H9 (cell line): ENCODE data around the gene SCUBE1. TPM values are rescaled to one million over a fixed set of nuclear protein-coding genes. Genes with fewer than 3 reads are reported as not detected.
A peak's percentile ranks its signal among the peaks of the same experiment; 100 is the strongest.

Source experiments
- DNase-seq: peaks from one replicate; pipeline ENCODE4 v3.0.0-alpha.2; 2017
- H2AFZ ChIP-seq: one replicate; pipeline ENCODE4 v1.6.1; 2013; ENCODE audit warnings: mild to moderate bottlenecking, low read length, control low read depth, moderate library complexity
- H2AK5ac ChIP-seq: 2 replicates; pipeline ENCODE4 v1.6.1; 2013; ENCODE audit warnings: low read length, control low read depth, mixed read lengths; ENCODE audit not compliant: insufficient read length
- H2BK120ac ChIP-seq: one replicate; pipeline ENCODE4 v1.6.1; 2013; ENCODE audit warnings: low read depth, mild to moderate bottlenecking, low read length, control low read depth, inconsistent platforms; ENCODE audit not compliant: poor library complexity, severe bottlenecking
- H2BK12ac ChIP-seq: 2 replicates; pipeline ENCODE4 v1.6.1; 2013; ENCODE audit warnings: low read length, control low read depth, mixed read lengths, low read depth; ENCODE audit not compliant: insufficient read length
- H2BK15ac ChIP-seq: 2 replicates; pipeline ENCODE4 v1.6.1; 2013; ENCODE audit warnings: low read depth, low read length, control low read depth
- H2BK20ac ChIP-seq: one replicate; pipeline ENCODE4 v1.6.1; 2013; ENCODE audit warnings: low read depth, mild to moderate bottlenecking, low read length, control low read depth, inconsistent platforms; ENCODE audit not compliant: poor library complexity, severe bottlenecking
- H2BK5ac ChIP-seq: 2 replicates; pipeline ENCODE4 v1.6.1; 2013; ENCODE audit warnings: low read length, control low read depth, mixed read lengths; ENCODE audit not compliant: insufficient read length
- H3K14ac ChIP-seq: 2 replicates; pipeline ENCODE4 v1.6.1; 2013; ENCODE audit warnings: low read length, control low read depth; ENCODE audit not compliant: insufficient read depth
- H3K18ac ChIP-seq: 2 replicates; pipeline ENCODE4 v1.6.1; 2013; ENCODE audit warnings: low read depth, mild to moderate bottlenecking, mixed read lengths, low read length, control low read depth; ENCODE audit not compliant: insufficient read length
- H3K23ac ChIP-seq: 2 replicates; pipeline ENCODE4 v1.6.1; 2013; ENCODE audit warnings: low read length, control low read depth, mixed read lengths, low read depth; ENCODE audit not compliant: insufficient read length
- H3K23me2 ChIP-seq: 2 replicates; pipeline ENCODE4 v1.6.1; 2013; ENCODE audit warnings: low read depth, mild to moderate bottlenecking, mixed read lengths, low read length, control low read depth; ENCODE audit not compliant: insufficient read length, poor library complexity, severe bottlenecking
- H3K27ac ChIP-seq: 2 replicates; pipeline ENCODE4 v1.5.1; 2013; ENCODE audit warnings: low read length, control low read depth, mixed read lengths, low read depth; ENCODE audit not compliant: insufficient read length
- H3K27me3 ChIP-seq: 2 replicates; pipeline ENCODE4 v1.6.1; 2013; ENCODE audit warnings: low read length, control low read depth, inconsistent platforms; ENCODE audit not compliant: insufficient read depth
- H3K4ac ChIP-seq: 2 replicates; pipeline ENCODE4 v1.6.1; 2013; ENCODE audit warnings: low read depth, mild to moderate bottlenecking, control low read depth, inconsistent platforms, low read length, moderate library complexity
- H3K4me1 ChIP-seq: 2 replicates; pipeline ENCODE4 v1.6.1; 2013; ENCODE audit warnings: low read length, control low read depth, inconsistent platforms; ENCODE audit not compliant: insufficient read depth
- H3K4me2 ChIP-seq: 2 replicates; pipeline ENCODE4 v1.6.1; 2013; ENCODE audit warnings: low read length, control low read depth, mixed read lengths; ENCODE audit not compliant: insufficient read length, insufficient read depth
- H3K56ac ChIP-seq: 2 replicates; pipeline ENCODE4 v1.6.1; 2013; ENCODE audit warnings: low read depth, mild to moderate bottlenecking, mixed read lengths, low read length, control low read depth; ENCODE audit not compliant: insufficient read length
- H3K79me1 ChIP-seq: 2 replicates; pipeline ENCODE4 v1.6.1; 2013; ENCODE audit warnings: low read depth, mild to moderate bottlenecking, moderate library complexity, low read length, control low read depth, inconsistent platforms; ENCODE audit not compliant: insufficient read depth, poor library complexity, severe bottlenecking
- H3K79me2 ChIP-seq: 2 replicates; pipeline ENCODE4 v1.6.1; 2013; ENCODE audit warnings: low read length, control low read depth, inconsistent platforms; ENCODE audit not compliant: insufficient read depth
- H3K9ac ChIP-seq: 2 replicates; pipeline ENCODE4 v1.6.1; 2013; ENCODE audit warnings: low read length, control low read depth, mixed read lengths; ENCODE audit not compliant: insufficient read length; ENCODE audit errors: extremely low read depth
- H3K9me3 ChIP-seq: one replicate; pipeline ENCODE4 v1.6.1; 2013; ENCODE audit warnings: low read depth, low read length, inconsistent platforms; ENCODE audit not compliant: control insufficient read depth
- H3T11ph ChIP-seq: one replicate; pipeline ENCODE4 v1.6.1; 2013; ENCODE audit warnings: mild to moderate bottlenecking, low read length, control low read depth, inconsistent platforms
- H4K20me1 ChIP-seq: one replicate; pipeline ENCODE4 v1.6.1; 2013; ENCODE audit not compliant: control insufficient read depth, insufficient read length, insufficient read depth
- H4K5ac ChIP-seq: 2 replicates; pipeline ENCODE4 v1.6.1; 2013; ENCODE audit warnings: low read depth, mild to moderate bottlenecking, mixed read lengths, low read length, control low read depth; ENCODE audit not compliant: insufficient read length
- H4K8ac ChIP-seq: replicated peaks from 2 replicates; pipeline ENCODE4 v1.6.1; 2013; ENCODE audit warnings: low read length, control low read depth, mixed read lengths, low read depth; ENCODE audit not compliant: insufficient read length
- H4K91ac ChIP-seq: 2 replicates; pipeline ENCODE4 v1.6.1; 2013; ENCODE audit warnings: low read depth, mild to moderate bottlenecking, moderate library complexity, mixed read lengths, low read length, control low read depth; ENCODE audit not compliant: insufficient read length
- H3K27ac Mint-ChIP-seq, 3 experiments: 2 replicates in 2 of 3; 3 replicates in 1 of 3; pipeline ENCODE4 v1.8.0; 2020 to 2021; ENCODE audit warnings: mixed read lengths in 3 of 3, mild to moderate bottlenecking in 1 of 3, moderate library complexity in 1 of 3
- H3K27me3 Mint-ChIP-seq: 2 replicates; pipeline ENCODE4 v1.8.0; 2021; ENCODE audit warnings: low read depth, mild to moderate bottlenecking, moderate library complexity, mixed read lengths
- H3K36me3 Mint-ChIP-seq, 3 experiments: 2 replicates in 2 of 3; 3 replicates in 1 of 3; pipeline ENCODE4 v1.8.0; 2020 to 2021; ENCODE audit warnings: low read depth in 3 of 3, mixed read lengths in 3 of 3; ENCODE audit not compliant: insufficient read depth in 1 of 3
- H3K4me1 Mint-ChIP-seq, 2 experiments: 2 replicates each; pipeline ENCODE4 v1.8.0; 2020; ENCODE audit warnings: mixed read lengths in 2 of 2
- H3K4me3 Mint-ChIP-seq, 2 experiments: 2 replicates in 1 of 2; 3 replicates in 1 of 2; pipeline ENCODE4 v1.8.0; 2020 to 2021; ENCODE audit warnings: mild to moderate bottlenecking in 2 of 2, mixed read lengths in 2 of 2, moderate library complexity in 1 of 2
- H3K9me3 Mint-ChIP-seq, 2 experiments: 2 replicates in 1 of 2; 3 replicates in 1 of 2; pipeline ENCODE4 v1.8.0; 2020; ENCODE audit warnings: mild to moderate bottlenecking in 2 of 2, mixed read lengths in 2 of 2, moderate library complexity in 1 of 2
- CTCF ChIP-seq: fragments of 200-600 bp; sonication (generic); conservative IDR thresholded peaks from 3 replicates; pipeline ENCODE4 v1.8.0; 2021; ENCODE audit warnings: antibody characterized with exemption, mild to moderate bottlenecking
- WGBS: extraction: QIAGEN DNeasy Blood & Tissue Kit; methylation state at CpG from one replicate; pipeline ENCODE4 v1.1.7; 2013; ENCODE audit warnings: missing lambda C conversion rate, low lambda C conversion rate, mixed read lengths; ENCODE audit not compliant: insufficient read length; ENCODE audit errors: extremely low coverage; 5-methylcytosine and 5-hydroxymethylcytosine counted together
- total RNA-seq: library from RNA; stranded (reverse); gene quantifications from 2 replicates; pipeline ENCODE4 v1.2.1, GENCODE V29; 2021

The SCUBE1 gene
- total RNA-seq, 1 experiment from 2014 or later: 1.2 TPM

GRCh38 chr22:43247546-43248260 lies 95.5 kb downstream of the SCUBE1 start:
- H2BK15ac ChIP-seq: no peak overlapping the region
- Mint-ChIP-seq H3K9me3 (no peaks in the 10 kb centered on the region), H3K27me3 (no peaks in the 10 kb centered on the region; the same call in 1 of the 2 replicates), H3K4me1 (0 out of 4 replicates have a peak, but pooled peaks cover 0 to 3% of the 10 kb centered on the region in 2 experiments), H3K27ac (peak overlapping the region in 1 of 3 experiments; percentile 72; a peak in 1 of 7 replicates), H3K4me3 (no peak overlapping the region), H3K36me3 (no peaks in the 10 kb centered on the region)
- H3K18ac ChIP-seq: no peak overlapping the region
- H2BK12ac ChIP-seq: no peak overlapping the region
- H3K56ac ChIP-seq: no peak overlapping the region
- no peaks in the 10 kb centered on the region for H3K79me2 ChIP-seq
- H3K27me3 ChIP-seq: no peaks in the 10 kb centered on the region
- no peak overlapping the region for H2BK20ac ChIP-seq
- no peak overlapping the region for H3K4me2 ChIP-seq
- H2AFZ ChIP-seq: no peak overlapping the region
- no CpG with 5 or more reads among the region's 10 CpGs for WGBS
- H3K79me1 ChIP-seq: no peaks in the 10 kb centered on the region
- no peak overlapping the region for H4K5ac ChIP-seq
- H3K9ac ChIP-seq: no peak overlapping the region
- H4K20me1 ChIP-seq: no peaks in the 10 kb centered on the region
- no peak overlapping the region for H4K8ac ChIP-seq
- H4K91ac ChIP-seq: no peak overlapping the region
- peak overlapping the region; percentile 21; the same call in 1 of the 2 replicates for H3K14ac ChIP-seq
- no peak overlapping the region for H2AK5ac ChIP-seq
- no peaks in the 10 kb centered on the region for H3K9me3 ChIP-seq
- no peaks in the 10 kb centered on the region for H3K4me1 ChIP-seq
- H2BK120ac ChIP-seq: no peak overlapping the region
- H3T11ph ChIP-seq: no peak overlapping the region
- no peak overlapping the region for H3K23ac ChIP-seq
- DNase-seq: no peak
- no peak overlapping the region for H3K27ac ChIP-seq
- H2BK5ac ChIP-seq: no peak overlapping the region
- no peaks in the 10 kb centered on the region for H3K23me2 ChIP-seq
- H3K4ac ChIP-seq: no peak overlapping the region
- TF ChIP-seq CTCF: no peak
